Ishikawa (cell line): ENCODE measurements around the gene COL11A1.

ENCODE experiments used
- CEBPB ChIP-seq: IDR thresholded peaks from 2 replicates; pipeline ENCODE4 v1.6.1; 2012
- CREB1 ChIP-seq: IDR thresholded peaks from 2 replicates; pipeline ENCODE4 v1.6.1; 2012; ENCODE audit warnings: low read depth
- EGR1 ChIP-seq: IDR thresholded peaks from 2 replicates; pipeline ENCODE4 v1.6.1; 2012
- EP300 ChIP-seq: IDR thresholded peaks from 2 replicates; pipeline ENCODE4 v1.6.1; 2012; ENCODE audit warnings: borderline replicate concordance
- FOXM1 ChIP-seq: IDR thresholded peaks from 2 replicates; pipeline ENCODE4 v1.6.1; 2012; ENCODE audit warnings: low read depth, borderline replicate concordance
- NFIC ChIP-seq: IDR thresholded peaks from 2 replicates; pipeline ENCODE4 v1.6.1; 2012
- RAD21 ChIP-seq: IDR thresholded peaks from 2 replicates; pipeline ENCODE4 v1.6.1; 2012; ENCODE audit warnings: low read depth
- TAF1 ChIP-seq: IDR thresholded peaks from 2 replicates; pipeline ENCODE4 v1.6.1; 2012; ENCODE audit warnings: low read depth, mild to moderate bottlenecking
- TCF12 ChIP-seq: IDR thresholded peaks from 2 replicates; pipeline ENCODE4 v1.6.1; 2012; ENCODE audit warnings: low read depth
- TEAD4 ChIP-seq: IDR thresholded peaks from 2 replicates; pipeline ENCODE4 v1.6.1; 2012
- YY1 ChIP-seq: IDR thresholded peaks from 2 replicates; pipeline ENCODE4 v1.6.1; 2012; ENCODE audit warnings: low read depth
- ZBTB7A ChIP-seq: IDR thresholded peaks from 2 replicates; pipeline ENCODE4 v1.6.1; 2012; ENCODE audit warnings: low read depth
- TF ChIP-seq, protein P1 (sequence below): IDR thresholded peaks from 2 replicates; pipeline ENCODE4 v1.6.1; 2012
- TF ChIP-seq, protein P2 (sequence below): IDR thresholded peaks from 2 replicates; pipeline ENCODE4 v1.6.1; 2012
- TF ChIP-seq, protein P3 (sequence below): IDR thresholded peaks from 2 replicates; pipeline ENCODE4 v1.6.1; 2012; ENCODE audit warnings: low read depth, mild to moderate bottlenecking

COL11A1 gene

DNA sequence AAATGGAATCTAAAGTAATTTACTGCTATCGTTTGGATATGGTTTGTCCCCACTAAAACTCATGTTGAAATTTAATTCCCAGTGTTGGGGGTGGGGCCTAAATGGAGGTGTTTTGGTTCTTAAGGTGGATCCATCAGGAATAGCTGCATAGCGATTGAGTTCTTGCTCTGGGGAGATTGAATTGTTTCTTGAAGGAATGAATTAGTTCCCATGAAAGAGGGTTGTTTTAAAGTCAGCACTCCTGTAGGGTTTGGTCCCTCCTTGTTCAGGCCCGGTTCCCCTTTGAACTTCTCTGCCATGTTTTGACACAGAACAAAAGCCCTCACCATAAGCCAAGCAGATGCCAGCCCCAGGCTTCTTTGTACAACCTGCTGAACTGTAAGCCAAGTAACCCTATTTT is 170.9 kb downstream of the COL11A1 start:
- no peak for TF ChIP-seq YY1
- TF ChIP-seq TEAD4, result no peak
- no peak for TF ChIP-seq RAD21
- TF ChIP-seq, protein P1, sequence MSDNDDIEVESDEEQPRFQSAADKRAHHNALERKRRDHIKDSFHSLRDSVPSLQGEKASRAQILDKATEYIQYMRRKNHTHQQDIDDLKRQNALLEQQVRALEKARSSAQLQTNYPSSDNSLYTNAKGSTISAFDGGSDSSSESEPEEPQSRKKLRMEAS, result no peak
- no peak for TF ChIP-seq CEBPB
- no peak for TF ChIP-seq EGR1
- no peak for TF ChIP-seq EP300
- no peak for TF ChIP-seq TAF1
- no peak for TF ChIP-seq CREB1
- no peak for TF ChIP-seq NFIC
- TF ChIP-seq ZBTB7A, result no peak
- no peak for TF ChIP-seq TCF12
- TF ChIP-seq FOXM1, result no peak
- TF ChIP-seq, protein P2, sequence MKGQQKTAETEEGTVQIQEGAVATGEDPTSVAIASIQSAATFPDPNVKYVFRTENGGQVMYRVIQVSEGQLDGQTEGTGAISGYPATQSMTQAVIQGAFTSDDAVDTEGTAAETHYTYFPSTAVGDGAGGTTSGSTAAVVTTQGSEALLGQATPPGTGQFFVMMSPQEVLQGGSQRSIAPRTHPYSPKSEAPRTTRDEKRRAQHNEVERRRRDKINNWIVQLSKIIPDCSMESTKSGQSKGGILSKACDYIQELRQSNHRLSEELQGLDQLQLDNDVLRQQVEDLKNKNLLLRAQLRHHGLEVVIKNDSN, result no peak

DNA sequence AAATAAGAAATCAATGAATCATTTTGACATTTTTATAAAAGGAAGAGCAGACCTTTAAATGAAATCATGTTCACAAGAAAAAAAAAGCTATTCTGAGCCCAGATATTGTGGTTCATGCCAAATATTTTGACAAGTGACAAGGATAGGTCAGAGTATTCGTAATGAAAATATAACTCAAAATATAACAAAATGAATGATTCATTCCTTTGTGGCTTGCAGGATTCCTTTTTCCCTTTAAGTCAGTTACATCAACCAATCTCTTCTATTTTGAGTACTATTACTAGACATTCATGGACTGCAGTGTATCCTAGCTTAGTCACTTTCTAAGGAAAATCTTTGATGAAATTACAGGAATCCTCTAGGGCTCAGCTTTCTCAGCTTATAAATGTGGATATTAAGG is 188.7 kb downstream of the COL11A1 start:
- no peak for TF ChIP-seq EP300
- TF ChIP-seq, protein P3, sequence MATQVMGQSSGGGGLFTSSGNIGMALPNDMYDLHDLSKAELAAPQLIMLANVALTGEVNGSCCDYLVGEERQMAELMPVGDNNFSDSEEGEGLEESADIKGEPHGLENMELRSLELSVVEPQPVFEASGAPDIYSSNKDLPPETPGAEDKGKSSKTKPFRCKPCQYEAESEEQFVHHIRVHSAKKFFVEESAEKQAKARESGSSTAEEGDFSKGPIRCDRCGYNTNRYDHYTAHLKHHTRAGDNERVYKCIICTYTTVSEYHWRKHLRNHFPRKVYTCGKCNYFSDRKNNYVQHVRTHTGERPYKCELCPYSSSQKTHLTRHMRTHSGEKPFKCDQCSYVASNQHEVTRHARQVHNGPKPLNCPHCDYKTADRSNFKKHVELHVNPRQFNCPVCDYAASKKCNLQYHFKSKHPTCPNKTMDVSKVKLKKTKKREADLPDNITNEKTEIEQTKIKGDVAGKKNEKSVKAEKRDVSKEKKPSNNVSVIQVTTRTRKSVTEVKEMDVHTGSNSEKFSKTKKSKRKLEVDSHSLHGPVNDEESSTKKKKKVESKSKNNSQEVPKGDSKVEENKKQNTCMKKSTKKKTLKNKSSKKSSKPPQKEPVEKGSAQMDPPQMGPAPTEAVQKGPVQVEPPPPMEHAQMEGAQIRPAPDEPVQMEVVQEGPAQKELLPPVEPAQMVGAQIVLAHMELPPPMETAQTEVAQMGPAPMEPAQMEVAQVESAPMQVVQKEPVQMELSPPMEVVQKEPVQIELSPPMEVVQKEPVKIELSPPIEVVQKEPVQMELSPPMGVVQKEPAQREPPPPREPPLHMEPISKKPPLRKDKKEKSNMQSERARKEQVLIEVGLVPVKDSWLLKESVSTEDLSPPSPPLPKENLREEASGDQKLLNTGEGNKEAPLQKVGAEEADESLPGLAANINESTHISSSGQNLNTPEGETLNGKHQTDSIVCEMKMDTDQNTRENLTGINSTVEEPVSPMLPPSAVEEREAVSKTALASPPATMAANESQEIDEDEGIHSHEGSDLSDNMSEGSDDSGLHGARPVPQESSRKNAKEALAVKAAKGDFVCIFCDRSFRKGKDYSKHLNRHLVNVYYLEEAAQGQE, result no peak
- TF ChIP-seq NFIC, result no peak
- no peak for TF ChIP-seq FOXM1
- no peak for TF ChIP-seq CEBPB
- TF ChIP-seq, protein P2, result no peak
- TF ChIP-seq RAD21, result no peak
- TF ChIP-seq, protein P1, result no peak
- TF ChIP-seq ZBTB7A, result no peak
- no peak for TF ChIP-seq EGR1

DNA sequence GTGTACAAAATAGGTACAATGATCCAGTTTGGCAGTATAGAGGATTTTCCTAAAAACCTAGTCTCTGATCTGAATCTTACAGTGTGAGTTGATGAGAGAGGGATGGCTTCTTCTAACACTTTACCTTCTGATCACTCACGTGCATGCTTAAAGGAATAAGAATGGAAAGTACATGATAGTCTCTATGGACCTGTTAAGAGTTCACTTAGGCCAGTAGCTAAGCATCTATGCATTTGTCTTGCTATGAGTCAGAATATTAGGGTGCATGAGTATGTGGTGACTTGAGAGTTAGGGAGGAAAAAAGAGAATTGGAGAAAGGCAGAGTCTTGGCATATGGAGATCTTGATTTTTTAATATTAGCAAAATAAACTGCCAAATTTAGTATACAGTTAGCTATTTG is 206.3 kb downstream of the COL11A1 start:
- TF ChIP-seq CEBPB, result no peak

DNA sequence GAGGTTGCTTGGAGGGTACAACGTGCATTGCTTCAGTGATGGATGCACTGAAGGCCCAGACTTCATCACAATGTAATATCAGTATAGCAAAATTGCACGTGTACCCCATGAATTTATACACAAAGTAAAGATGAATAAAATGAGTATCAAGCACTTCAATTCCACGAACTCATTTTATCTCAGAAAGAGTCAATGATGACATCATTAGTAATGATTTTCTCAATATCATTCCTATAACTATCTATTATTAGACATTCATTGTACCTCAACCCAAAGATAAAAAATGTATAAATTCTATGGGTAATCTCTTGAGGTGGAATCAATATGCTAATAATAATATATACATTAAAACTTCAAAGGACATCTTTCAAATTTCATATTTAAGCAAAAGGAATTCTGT is 208.4 kb downstream of the COL11A1 start:
- no peak for TF ChIP-seq TEAD4

DNA sequence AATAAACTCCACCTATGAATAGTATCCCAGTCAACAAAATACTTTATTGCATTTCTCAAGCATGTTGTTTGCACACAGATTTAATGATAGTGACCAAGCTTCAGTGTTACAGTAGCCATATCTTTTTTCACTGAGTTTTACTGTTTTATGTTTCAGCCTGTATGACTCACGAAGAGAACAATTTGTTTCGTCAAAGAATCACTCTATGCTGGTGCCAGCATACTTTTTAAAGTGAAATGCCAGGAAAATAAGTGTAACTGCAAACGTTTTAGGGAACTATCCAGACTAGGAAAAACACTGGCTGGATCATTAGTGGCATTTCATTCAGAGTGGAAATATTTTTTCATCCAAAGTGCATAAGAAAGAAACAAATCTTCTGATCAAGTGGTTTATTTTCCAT is 210.8 kb downstream of the COL11A1 start:
- TF ChIP-seq ZBTB7A (no peak), CREB1 (no peak), RAD21 (no peak), EP300 (no peak)

DNA sequence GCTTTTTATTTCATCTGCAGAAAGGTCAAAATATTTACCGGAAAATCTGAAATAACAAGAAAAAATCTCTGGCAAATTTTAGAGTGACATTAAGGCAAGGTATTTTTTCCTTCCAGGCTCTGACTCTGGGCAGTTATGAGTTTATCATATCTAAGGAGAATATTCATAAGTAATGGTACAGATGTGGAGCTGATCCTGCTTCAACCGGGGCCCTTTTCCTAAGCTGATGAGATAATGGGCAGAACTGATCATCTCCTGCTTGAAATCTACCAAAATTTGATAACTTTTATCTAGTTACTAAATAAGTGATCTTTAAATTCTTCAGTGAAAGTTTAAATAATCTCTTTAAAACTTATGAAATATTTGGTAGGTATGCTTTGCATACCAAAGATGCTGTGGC is 211.6 kb downstream of the COL11A1 start:
- TF ChIP-seq TCF12 (no peak), NFIC (no peak), EGR1 (no peak), EP300 (no peak), FOXM1 (no peak), CEBPB (no peak), CREB1 (no peak), RAD21 (no peak), YY1 (no peak), TAF1 (no peak), ZBTB7A (no peak), TEAD4 (no peak)
- TF ChIP-seq, protein P1, result no peak
- TF ChIP-seq, protein P2, result no peak
- TF ChIP-seq, protein P3, result no peak
